Uterus (tissue), 4 donors: Measurements from ENCODE around the gene RAD51B. TPM values are rescaled to one million over a fixed set of nuclear protein-coding genes. Genes with fewer than 3 reads are reported as not detected.

Experiments
- DNase-seq, 2 donors: peaks; one replicate each; pipeline ENCODE4 v3.0.0-alpha.2; 2019 to 2020
- H3K27ac ChIP-seq, 2 donors: fragments of 200-600 bp; sonication (generic); 1 replicate in 1 of 2; 2 replicates in 1 of 2; pipeline ENCODE4 v1.5.1; 2016 to 2018
- H3K27me3 ChIP-seq, 2 donors: fragments of 200-600 bp; sonication (generic); one replicate each; pipeline ENCODE4 v1.5.1; 2018 to 2019; ENCODE audit warnings: control low read depth in 1 of 2
- H3K36me3 ChIP-seq, 2 donors: fragments of 200-600 bp; sonication (generic); one replicate each; pipeline ENCODE4 v1.5.1; 2019; ENCODE audit warnings: control low read depth in 1 of 2
- H3K4me1 ChIP-seq, 2 donors: fragments of 200-600 bp; sonication (generic); one replicate each; pipeline ENCODE4 v1.5.1; 2018 to 2019; ENCODE audit warnings: control low read depth in 1 of 2
- H3K4me3 ChIP-seq, 2 donors: fragments of 200-600 bp; sonication (generic); 1 replicate in 1 of 2; 2 replicates in 1 of 2; pipeline ENCODE4 v1.5.1; 2018 to 2019; ENCODE audit warnings: mild to moderate bottlenecking in 1 of 2
- H3K9me3 ChIP-seq, 2 donors: fragments of 200-600 bp; sonication (generic); one replicate each; pipeline ENCODE4 v1.5.1; 2019; ENCODE audit warnings: control low read depth in 1 of 2
- POLR2A ChIP-seq, 2 donors: fragments of 450-650 bp; IDR thresholded peaks; one replicate each; pipeline ENCODE4 v1.6.1; 2016; ENCODE audit warnings: antibody characterized with exemption in 2 of 2, mild to moderate bottlenecking in 1 of 2, moderate library complexity in 1 of 2
- intact Hi-C: fragments of 100-400 bp; cut with DNase I; formaldehyde crosslinking; loops from one replicate; pipeline ENCODE4 v1.15.1; 2023; ENCODE audit warnings: low total_unique reads
- total RNA-seq, 4 donors: library from RNA; depleted of rRNA in 3 of 4; stranded (reverse); fragments of >200 nt in 3 of 4; gene quantifications; one replicate each; pipeline versions ENCODE4 v1.1.0 to v1.2.4, GENCODE V29; 2014 to 2023
- TF ChIP-seq, protein P1 (sequence below), 4 experiments: fragments of 200-600 bp in 2 of 4; fragments of 450-650 bp in 2 of 4; sonication (generic) in 2 of 4; IDR thresholded peaks; one replicate each; pipeline ENCODE4 v1.5.1; 2016 to 2019; ENCODE audit warnings: antibody characterized with exemption in 4 of 4, mild to moderate bottlenecking in 2 of 4, moderate library complexity in 1 of 4
- donor health status: DM: yes; HTN: yes; CAD: no.

Gene RAD51B
- total RNA-seq, 4 donors from 2014 or later: 29.5 to 100.0 (median 70.3) TPM

DNA sequence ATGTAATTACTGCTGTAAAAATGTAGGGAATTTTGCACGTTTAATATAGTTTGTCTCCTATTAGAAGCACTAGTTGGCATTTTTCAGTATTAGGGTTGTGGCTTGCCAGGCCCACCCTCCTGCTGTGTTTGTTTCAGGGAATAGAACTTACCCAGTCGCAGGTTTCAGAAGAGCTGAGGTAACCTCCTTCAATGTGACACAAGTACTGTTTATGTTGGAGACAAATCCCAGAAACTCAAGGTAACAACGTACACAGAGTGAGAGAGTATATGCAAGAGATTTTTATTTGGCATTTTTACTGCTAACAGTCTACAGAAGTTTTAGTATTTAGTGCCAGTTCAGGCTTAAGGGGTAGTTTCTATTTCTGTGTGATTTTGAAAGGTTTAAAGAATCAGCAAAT lies 284.3 kb downstream of the RAD51B start:
- peaks cover 0 to 11% of the 10 kb centered on the region in 2 donors for H3K9me3 ChIP-seq
- H3K4me1 ChIP-seq: no peaks in the 10 kb centered on the region
- intact Hi-C loops: no loop called here
- peak overlapping the region; percentile 70 to 83 for H3K27ac ChIP-seq
- no peaks in the 10 kb centered on the region for H3K27me3 ChIP-seq
- no peaks in the 10 kb centered on the region for H3K36me3 ChIP-seq
- no peak for TF ChIP-seq POLR2A (IDR thresholded peaks at IDR 0.05)
- TF ChIP-seq, protein P1, sequence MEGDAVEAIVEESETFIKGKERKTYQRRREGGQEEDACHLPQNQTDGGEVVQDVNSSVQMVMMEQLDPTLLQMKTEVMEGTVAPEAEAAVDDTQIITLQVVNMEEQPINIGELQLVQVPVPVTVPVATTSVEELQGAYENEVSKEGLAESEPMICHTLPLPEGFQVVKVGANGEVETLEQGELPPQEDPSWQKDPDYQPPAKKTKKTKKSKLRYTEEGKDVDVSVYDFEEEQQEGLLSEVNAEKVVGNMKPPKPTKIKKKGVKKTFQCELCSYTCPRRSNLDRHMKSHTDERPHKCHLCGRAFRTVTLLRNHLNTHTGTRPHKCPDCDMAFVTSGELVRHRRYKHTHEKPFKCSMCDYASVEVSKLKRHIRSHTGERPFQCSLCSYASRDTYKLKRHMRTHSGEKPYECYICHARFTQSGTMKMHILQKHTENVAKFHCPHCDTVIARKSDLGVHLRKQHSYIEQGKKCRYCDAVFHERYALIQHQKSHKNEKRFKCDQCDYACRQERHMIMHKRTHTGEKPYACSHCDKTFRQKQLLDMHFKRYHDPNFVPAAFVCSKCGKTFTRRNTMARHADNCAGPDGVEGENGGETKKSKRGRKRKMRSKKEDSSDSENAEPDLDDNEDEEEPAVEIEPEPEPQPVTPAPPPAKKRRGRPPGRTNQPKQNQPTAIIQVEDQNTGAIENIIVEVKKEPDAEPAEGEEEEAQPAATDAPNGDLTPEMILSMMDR (IDR thresholded peaks at IDR 0.05): no peak
- no peak overlapping the region for H3K4me3 ChIP-seq
- DNase-seq: no peak

DNA sequence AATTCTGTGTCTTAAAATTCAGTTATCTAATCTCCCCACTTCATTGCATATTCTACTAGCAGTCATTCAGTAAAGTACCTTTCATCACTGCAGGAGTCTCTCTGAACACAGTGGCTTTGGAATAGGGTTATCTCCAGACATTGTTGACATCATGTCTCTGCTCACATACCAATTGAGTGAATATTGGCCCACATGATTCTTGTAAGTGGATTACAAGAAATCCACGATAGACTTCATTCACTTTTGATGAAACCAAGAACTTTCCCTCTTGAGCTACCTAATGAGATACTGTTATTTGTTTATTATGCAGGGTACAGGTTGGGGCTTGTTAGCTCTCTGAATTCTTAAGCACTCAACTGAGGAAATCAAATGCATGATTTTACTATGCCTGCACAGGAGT lies 284.9 kb downstream of the RAD51B start:
- peaks cover 0 to 11% of the 10 kb centered on the region in 2 donors for H3K9me3 ChIP-seq
- no peak for TF ChIP-seq POLR2A (IDR thresholded peaks at IDR 0.05)
- TF ChIP-seq, protein P1 (IDR thresholded peaks at IDR 0.05): no peak

DNA sequence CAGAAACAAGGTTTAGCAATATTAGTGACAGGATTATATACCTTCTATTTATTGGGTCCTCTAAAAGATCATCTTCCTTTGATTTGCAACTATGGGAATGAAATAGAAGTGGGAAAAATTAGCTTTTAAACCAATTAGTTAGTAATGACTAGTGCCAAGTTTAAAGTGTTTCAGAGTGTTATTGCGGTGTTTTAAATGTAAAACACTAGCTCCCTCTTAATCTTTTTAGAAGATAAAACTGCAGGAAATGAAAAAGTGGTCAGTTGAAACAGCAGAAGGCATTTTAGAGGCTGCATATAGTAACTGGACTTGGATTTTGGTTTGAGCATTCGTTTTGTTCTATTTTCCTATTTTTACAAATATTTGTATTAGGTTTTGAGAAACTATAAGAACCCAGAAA lies 286.2 kb downstream of the RAD51B start:
- H3K36me3 ChIP-seq: no peaks in the 10 kb centered on the region
- intact Hi-C loops: no loop called here
- peak overlapping the region; percentile 70 to 83 for H3K27ac ChIP-seq
- DNase-seq: no peak
- TF ChIP-seq, protein P1 (IDR thresholded peaks at IDR 0.05): no peak
- TF ChIP-seq POLR2A (IDR thresholded peaks at IDR 0.05): no peak
- H3K9me3 ChIP-seq: peaks cover 0 to 11% of the 10 kb centered on the region in 2 donors
- no peaks in the 10 kb centered on the region for H3K4me1 ChIP-seq
- no peaks in the 10 kb centered on the region for H3K27me3 ChIP-seq
- H3K4me3 ChIP-seq: no peak overlapping the region

More for the DNA sequence above, 284.9 kb downstream of the RAD51B start:
- Histone ChIP-seq H3K36me3 (no peaks in the 10 kb centered on the region), H3K27ac (peak overlapping the region; percentile 70 to 83), H3K4me3 (no peak overlapping the region), H3K27me3 (no peaks in the 10 kb centered on the region), H3K4me1 (no peaks in the 10 kb centered on the region)
- intact Hi-C loops: no loop called here
- DNase-seq: no peak

DNA sequence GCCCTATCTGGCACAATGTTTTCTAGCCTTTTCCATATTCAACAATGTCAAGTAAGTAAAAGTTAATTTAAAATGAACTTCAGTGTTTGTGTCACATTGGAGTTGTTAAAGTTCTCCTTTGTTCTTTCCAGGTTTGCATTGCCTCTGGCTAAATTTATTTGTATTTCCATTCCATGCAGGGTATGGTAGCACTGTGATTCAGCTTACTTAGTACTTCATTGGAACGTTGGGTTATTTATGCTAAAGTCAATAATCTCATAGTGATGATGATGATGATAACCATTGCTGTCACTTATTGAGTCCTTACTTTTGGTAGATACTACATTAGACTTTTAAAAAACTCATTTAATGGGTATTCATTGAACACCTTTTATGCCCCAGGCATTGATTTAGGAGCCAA lies 286.9 kb downstream of the RAD51B start:
- intact Hi-C loops: no loop called here
- Histone ChIP-seq H3K9me3 (peaks cover 0 to 7% of the 10 kb centered on the region in 2 donors), H3K4me3 (no peak overlapping the region)

DNA sequence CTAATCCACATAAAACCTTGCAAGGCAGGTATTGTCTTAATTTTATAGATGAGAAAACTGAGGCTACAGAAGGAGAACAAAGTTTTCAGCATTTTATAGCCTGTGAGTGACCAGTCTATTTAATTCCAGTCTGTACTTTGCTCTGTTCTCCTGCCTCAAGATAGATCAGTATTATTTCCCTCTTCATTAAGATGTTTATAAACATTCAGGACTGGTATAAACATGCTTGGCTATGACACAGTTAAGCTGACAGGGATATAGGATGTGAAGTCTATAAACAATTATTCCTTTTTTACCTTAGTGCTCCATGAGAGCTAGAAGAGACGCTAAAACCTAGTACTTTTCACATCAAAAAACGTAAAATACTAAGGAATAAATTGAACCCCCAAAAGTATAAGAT lies 287.3 kb downstream of the RAD51B start:
- Histone ChIP-seq H3K27me3 (no peaks in the 10 kb centered on the region), H3K4me3 (no peak overlapping the region), H3K36me3 (no peaks in the 10 kb centered on the region), H3K27ac (peak overlapping the region; percentile 70 to 83), H3K4me1 (no peaks in the 10 kb centered on the region), H3K9me3 (peaks cover 0 to 3% of the 10 kb centered on the region in 2 donors)
- intact Hi-C loops: no loop called here
- TF ChIP-seq POLR2A (IDR thresholded peaks at IDR 0.05): no peak
- TF ChIP-seq, protein P1 (IDR thresholded peaks at IDR 0.05): no peak
- no peak for DNase-seq

More for the DNA sequence above, 286.9 kb downstream of the RAD51B start:
- Histone ChIP-seq H3K27me3 (no peaks in the 10 kb centered on the region), H3K4me1 (no peaks in the 10 kb centered on the region), H3K27ac (peak overlapping the region; percentile 70 to 83), H3K36me3 (no peaks in the 10 kb centered on the region)
- TF ChIP-seq, protein P1 (IDR thresholded peaks at IDR 0.05): no peak
- no peak for TF ChIP-seq POLR2A (IDR thresholded peaks at IDR 0.05)
- DNase-seq: no peak
